Spleen (tissue), 7 donors: ENCODE data around the gene GATAD1.

Source experiments
- CTCF ChIP-seq, 11 experiments: fragments of 200-600 bp in 7 of 11; fragments of 450-650 bp in 4 of 11; sonication (generic) in 4 of 11; IDR thresholded peaks in 8 of 11; conservative IDR thresholded peaks in 3 of 11; 1 replicate in 7 of 11; 2 replicates in 4 of 11; pipeline versions ENCODE4 v1.4.0 to v1.8.0; 2016 to 2021; ENCODE audit warnings: antibody characterized with exemption in 11 of 11, inconsistent platforms in 4 of 11, mild to moderate bottlenecking in 1 of 11
- POLR2A ChIP-seq, 3 donors: fragments of 450-650 bp; IDR thresholded peaks; one replicate each; pipeline ENCODE4 v1.5.1; 2017; ENCODE audit warnings: antibody characterized with exemption in 3 of 3, mild to moderate bottlenecking in 1 of 3
- POLR2AphosphoS5 ChIP-seq, 3 donors: sonication (generic); formaldehyde crosslinking; IDR thresholded peaks; one replicate each; pipeline ENCODE4 v1.5.1; 2017; ENCODE audit warnings: antibody characterized with exemption in 3 of 3
- donor health status: DM: no; HTN: no; CAD: no; lungs with moderate emphysema.
- donor health status: DM: no; HTN: no; CAD: no.
- donor health status: DM: no; HTN: no; CAD: no.

DNA sequence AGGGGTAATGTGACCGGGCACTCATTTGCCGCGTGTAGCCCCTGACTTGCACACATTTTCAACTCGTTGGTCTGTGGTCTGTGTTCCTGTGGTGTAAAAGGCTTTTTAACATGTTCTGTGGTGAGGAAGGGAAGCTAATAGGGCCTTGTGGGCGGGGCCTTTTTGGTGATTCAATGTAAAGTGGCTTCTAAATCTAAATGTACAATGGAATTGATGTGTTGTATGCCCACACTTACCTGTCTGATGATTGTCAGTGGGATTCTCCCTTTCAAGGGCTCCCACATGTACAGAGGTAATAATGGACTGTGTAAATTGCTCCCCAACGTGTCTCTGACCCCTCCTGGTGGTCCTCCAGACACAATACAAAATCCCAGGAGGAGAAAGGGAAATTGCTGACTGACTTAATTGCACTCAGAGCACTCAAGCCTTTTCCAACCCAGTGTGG, 43.1 kb upstream of the GATAD1 start:
- TF ChIP-seq POLR2A (IDR thresholded peaks at IDR 0.05) (no peak), CTCF (IDR thresholded peaks at IDR 0.05 in 8 of 11, conservative IDR thresholded peaks at IDR 0.05 in 3 of 11) (no peak), POLR2AphosphoS5 (IDR thresholded peaks at IDR 0.05) (no peak)
